Activated effector memory CD4-positive, alpha-beta T cell treated with anti-CD3 and anti-CD28 coated beads, Interleukin-2, amount 50 U/mL, for 16 hours (primary cell): ENCODE measurements around the gene TNNI3K.

ENCODE experiments used
- DNase-seq: peaks from one replicate; pipeline ENCODE4 v3.0.0-alpha.2; 2020

The TNNI3K gene

DNA sequence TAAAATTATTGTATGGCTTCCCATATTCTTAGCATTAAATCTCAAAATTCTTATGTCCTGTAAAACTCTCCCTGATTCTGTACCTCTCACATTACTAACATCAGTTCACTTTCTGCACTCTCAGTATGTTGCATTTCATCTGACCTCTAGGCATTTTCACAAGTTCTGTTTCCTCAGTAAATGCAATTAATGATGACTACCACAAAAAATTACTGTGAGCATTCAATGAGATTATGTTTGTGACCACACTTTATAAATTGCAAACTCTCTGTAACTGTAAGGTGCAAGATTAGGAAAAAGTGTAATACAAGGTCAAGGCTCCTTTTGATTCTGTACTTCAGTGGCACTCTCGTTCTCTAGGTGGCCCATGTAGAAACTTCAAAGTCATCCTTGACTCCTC lies 216.8 kb downstream of the TNNI3K start:
- DNase-seq = no peak

DNA sequence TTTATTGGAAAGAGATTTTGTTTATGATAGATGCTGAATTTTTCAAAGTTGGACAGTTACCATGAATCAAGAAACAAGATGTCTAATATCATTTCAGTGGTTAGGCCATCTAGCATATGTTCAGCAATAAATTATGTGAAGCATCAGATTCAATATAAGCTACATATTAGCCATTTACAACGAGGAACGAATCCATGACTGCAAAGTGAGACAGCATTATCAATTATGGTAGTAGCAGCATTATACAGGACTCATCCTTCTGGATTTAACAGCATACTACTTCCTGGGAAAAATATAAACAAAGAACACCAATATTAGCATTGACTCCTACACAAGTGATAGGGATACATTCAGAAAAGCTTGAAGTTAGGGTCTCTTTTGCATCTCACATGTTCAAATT lies 218.1 kb downstream of the TNNI3K start:
- DNase-seq = no peak

GRCh38 chr1:74455390-74455789 lies 220.2 kb downstream of the TNNI3K start:
- DNase-seq = no peak

GRCh38 chr1:74457253-74457652 lies 222.1 kb downstream of the TNNI3K start:
- DNase-seq = no peak

- no peak for DNase-seq
Measured at GRCh38 chr1:74463333-74463988, 228.3 kb downstream of the TNNI3K start.

DNA sequence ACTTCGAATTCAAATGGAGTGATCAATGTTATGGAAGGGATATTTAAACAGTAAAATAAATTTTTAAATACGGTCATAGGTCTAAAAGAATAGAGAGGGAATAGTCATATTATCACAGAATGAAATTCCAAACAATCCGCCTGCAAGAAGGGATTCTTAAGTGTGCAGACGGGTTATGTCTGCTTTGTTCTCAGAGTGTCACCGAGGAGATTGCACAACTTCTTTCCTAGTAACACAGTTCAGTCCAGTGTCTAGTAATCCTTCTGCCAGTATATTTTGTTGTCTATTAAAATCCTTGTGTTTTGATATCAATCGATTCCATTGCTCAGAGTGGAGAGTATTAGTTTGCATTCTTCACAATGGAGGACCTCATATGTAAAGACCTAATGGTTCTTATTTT lies 228.8 kb downstream of the TNNI3K start:
- no peak for DNase-seq

- no peak for DNase-seq
Measured at GRCh38 chr1:74465193-74465681, 230.1 kb downstream of the TNNI3K start.

GRCh38 chr1:74467786-74468377 lies 232.7 kb downstream of the TNNI3K start:
- DNase-seq = no peak

DNA sequence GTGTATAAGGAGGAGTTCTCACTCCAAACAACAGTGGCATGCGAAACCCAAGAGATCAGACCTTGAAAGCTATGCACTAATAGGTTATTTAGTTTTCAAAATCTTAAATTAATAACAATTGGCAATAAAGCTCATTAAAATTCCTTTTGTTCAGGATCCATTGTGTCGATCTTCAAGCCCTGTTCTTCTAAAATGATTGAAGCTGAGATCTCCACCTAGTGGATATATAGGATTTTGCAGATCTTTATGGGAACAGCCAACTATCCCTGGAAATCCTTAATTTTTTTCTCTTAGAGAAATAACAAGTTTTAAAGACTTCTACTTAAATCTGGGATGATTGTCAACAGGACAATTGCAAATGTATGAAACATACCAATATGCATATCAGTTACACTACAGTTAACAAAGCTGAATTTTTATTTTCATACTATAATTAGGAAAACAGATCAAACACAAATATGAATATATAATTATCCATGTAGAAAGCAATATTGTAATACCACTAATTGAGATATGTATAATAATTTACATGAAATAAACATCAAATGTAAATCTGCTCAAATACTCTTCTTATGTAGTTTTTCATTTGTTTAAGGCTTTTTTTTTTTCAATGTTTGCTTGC lies 233.9 kb downstream of the TNNI3K start:
- DNase-seq = no peak

- no peak for DNase-seq
Measured at GRCh38 chr1:74470251-74470650, 235.1 kb downstream of the TNNI3K start.

GRCh38 chr1:74470936-74471335 lies 235.7 kb downstream of the TNNI3K start:
- DNase-seq = no peak

- DNase-seq = no peak
Measured at GRCh38 chr1:74471470-74471869, 236.3 kb downstream of the TNNI3K start.

DNA sequence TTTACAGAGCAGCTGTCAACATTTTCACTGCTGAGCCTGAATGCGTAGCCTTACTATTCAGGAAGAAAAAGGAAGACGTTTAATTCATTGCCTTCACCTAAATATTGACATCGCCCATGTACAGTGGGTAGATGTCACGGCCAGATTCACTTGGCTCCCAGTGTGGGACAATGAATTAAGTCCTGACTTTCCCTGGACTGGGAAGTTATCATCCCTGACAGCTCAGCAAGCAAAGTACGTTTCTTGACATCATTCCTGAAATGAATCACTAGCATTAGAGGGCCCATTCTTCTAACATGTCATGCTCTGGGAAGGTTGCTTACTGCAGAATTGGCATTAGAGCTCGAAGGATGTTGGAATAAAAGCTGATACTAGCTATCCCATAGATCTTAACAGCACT lies 239.4 kb downstream of the TNNI3K start:
- no peak for DNase-seq

GRCh38 chr1:74478979-74479378 lies 243.8 kb downstream of the TNNI3K start:
- no peak for DNase-seq

GRCh38 chr1:74480068-74480467 lies 244.9 kb downstream of the TNNI3K start:
- no peak for DNase-seq

GRCh38 chr1:74481607-74482006 lies 246.4 kb downstream of the TNNI3K start:
- DNase-seq = no peak

DNA sequence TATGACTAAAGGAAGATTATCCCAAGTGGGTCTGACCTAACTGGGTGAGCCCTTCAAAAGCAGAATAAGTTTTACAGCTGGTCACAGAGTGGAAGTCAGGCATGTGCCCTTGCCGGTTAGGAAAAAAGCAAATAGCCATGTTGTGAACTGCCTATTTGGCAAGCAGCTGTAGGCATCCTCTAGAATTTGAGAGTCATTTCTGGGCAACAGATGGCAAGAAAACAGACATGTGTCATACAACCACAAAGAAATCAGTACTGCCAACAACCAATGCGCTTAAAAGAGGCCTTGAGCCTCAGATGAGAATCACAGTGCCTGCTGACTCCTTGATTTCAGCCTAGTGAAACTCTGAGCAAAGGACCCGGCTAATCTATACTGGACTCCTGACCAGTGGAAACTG lies 250.4 kb downstream of the TNNI3K start:
- DNase-seq = no peak

DNA sequence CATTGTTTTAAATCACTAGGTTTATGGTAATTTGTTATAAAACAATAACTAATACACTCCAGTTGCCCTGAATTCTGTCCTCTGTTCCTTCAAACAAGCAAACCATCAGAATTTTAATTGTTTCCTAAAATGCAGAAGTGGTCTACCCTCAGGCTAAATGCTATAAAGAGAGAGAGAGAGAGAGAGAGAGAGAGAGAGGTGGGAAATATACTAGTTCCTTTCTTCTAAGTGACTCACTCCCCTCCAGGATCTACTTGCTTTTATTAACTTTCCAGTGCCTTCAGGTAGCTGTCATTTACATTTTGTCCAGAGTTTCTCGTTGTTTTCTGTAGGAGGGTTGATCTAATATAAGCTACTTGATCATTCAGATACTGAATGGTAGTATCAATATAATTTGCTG lies 250.8 kb downstream of the TNNI3K start:
- DNase-seq = no peak

DNA sequence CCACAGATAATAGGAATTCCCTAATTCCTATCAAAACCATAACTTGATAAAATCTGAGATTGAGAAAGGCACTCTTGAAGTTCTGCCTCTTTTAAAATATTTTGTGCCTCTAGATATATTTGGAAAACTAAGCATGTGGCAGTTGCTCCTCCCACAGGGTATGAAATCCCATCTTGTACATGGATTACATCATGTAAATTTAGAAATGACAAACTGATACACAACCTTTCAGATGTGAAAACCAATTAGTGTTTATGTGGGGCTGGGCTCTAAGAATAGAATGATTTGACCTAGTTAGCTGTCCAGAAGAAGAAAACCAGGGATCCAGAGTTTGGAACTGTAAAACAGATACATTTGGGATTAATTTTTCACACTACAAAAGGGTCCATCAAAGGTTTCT lies 261.5 kb downstream of the TNNI3K start:
- DNase-seq = no peak

- no peak for DNase-seq
Measured at GRCh38 chr1:74498901-74499300, 263.7 kb downstream of the TNNI3K start.

DNA sequence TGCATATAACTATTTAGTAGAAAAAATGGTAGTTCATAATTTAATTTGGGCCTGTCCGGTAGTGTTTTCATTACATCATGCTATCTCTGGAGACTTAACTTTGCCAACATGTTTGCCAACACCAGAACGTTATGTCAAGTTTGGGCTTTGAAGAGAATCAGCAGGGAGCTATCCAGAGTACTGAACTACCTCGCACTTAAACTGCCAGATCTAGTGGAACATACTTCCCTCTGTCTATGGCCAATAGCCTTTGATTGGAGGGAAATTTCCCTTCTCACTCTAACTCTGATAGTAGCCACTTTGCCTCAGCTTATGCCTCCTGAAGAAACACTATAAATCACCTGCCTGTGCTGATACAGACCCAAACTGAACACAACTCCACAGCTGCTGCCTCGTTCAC lies 267.2 kb downstream of the TNNI3K start:
- DNase-seq = no peak

DNA sequence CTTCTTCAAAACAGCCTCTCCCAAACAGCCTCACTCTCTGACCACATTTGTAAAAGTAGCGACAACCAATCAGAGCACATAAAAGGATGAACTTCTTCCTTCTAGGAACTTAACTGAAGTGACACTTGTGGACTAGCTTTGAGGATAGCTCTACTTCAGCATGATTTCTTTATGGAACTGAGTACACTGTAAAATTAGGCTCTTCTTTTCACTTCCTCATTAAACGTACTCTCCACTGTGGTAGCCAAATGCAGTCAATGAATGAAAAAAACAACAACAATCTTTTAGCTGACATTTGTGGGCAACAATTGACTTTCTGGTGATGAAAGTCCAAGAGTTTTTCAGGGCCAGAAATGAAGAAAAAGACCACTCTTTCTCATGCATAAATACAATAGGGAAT lies 267.7 kb downstream of the TNNI3K start:
- no peak for DNase-seq

DNA sequence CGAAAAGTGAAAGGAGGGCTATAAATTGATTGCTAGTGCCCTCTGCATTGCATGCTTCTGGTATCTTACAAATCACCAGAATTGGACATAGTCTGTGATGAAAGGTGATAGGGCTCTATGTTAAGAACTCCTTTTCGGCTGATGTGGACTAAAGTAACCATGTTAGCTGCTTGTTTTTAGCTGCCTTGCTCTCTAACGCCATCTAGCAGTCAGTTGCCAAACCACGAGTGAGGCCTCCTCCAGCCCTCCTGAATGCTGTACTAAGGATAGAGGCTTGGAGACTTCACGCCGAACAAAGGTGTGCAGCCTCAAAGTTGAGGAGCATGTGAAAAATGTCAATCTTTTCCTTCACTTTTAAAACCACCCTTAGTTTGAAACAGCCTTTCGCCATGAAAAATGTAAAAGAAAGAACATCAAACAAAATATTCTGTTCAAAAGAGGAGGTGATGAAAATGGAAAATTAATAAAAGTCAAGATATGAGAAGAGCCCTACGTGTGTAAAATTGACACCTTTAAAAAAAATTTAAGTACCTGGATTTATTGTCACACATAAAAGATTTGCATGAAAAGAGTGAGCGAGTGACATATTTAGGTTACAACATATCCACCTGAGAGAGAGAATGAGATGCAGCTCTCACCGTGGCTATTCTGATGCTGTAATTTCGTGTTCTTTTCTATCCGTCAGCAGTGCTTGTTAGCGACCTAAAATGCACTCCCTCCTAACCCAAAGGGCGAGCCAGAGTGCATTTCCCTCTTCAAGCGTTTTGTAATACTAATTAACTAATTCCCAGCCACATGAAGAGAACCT lies 269.1 kb downstream of the TNNI3K start:
- no peak for DNase-seq
